ENCODE results near the gene PIEZO2.
"Not testable (repeated sequence)": the region's sequence is repeated elsewhere in the genome, so short reads cannot be mapped to it uniquely, and the experiment has no call there.

The PIEZO2 gene

GRCh38 chr18:11149441-11150270 is at the start of gene PIEZO2:
Gene PIEZO2 (minus strand): TSS chr18:11149569. CDS start chr18:11148588, 981 bp downstream.
- DNase-seq (ENCODE audit: low read depth) = peak; percentile 16
- peak within 1 kb of the TSS; percentile 45 for H3K4me3 ChIP-seq (ENCODE audit: low read depth, low read length)
- TF ChIP-seq CTCF (IDR thresholded peaks at IDR 0.05; ENCODE audit: low read depth, low read length, missing control alignments) = no peak
- in situ Hi-C loops (cut with HindIII; ENCODE audit: low sequenced_read_pairs) = loop anchor here (5.0 kb wide), 2 partner anchors 102 to 297 kb away; no protein-coding TSS in a partner anchor

GRCh38 chr18:11183637-11184036 is 34.3 kb upstream of the PIEZO2 start:
- no peak overlapping the region for H3K4me3 ChIP-seq (ENCODE audit: low read depth, low read length)
- no peak for TF ChIP-seq CTCF (IDR thresholded peaks at IDR 0.05; ENCODE audit: low read depth, low read length, missing control alignments)
- in situ Hi-C loops (cut with HindIII; ENCODE audit: low sequenced_read_pairs) = no loop called here
- peak; percentile 40 for DNase-seq (ENCODE audit: low read depth)

- in situ Hi-C loops (cut with HindIII; ENCODE audit: low sequenced_read_pairs); H3K4me3 ChIP-seq (ENCODE audit: low read depth, low read length); DNase-seq (ENCODE audit: low read depth): not testable (repeated sequence)
Observed at GRCh38 chr18:11181629-11182028, 32.3 kb upstream of the PIEZO2 start.

- no peak overlapping the region for H3K4me3 ChIP-seq (ENCODE audit: low read depth, low read length)
- in situ Hi-C loops (cut with HindIII; ENCODE audit: low sequenced_read_pairs) = no loop called here
- DNase-seq (ENCODE audit: low read depth) = peak; percentile 42
- TF ChIP-seq CTCF (IDR thresholded peaks at IDR 0.05; ENCODE audit: low read depth, low read length, missing control alignments) = no peak
Observed at GRCh38 chr18:11179959-11180519, 30.7 kb upstream of the PIEZO2 start.

GRCh38 chr18:11178951-11179549 is 29.7 kb upstream of the PIEZO2 start:
- DNase-seq (ENCODE audit: low read depth) = peak; percentile 55
- TF ChIP-seq CTCF (IDR thresholded peaks at IDR 0.05; ENCODE audit: low read depth, low read length, missing control alignments) = no peak
- in situ Hi-C loops (cut with HindIII; ENCODE audit: low sequenced_read_pairs) = no loop called here
- no peak overlapping the region for H3K4me3 ChIP-seq (ENCODE audit: low read depth, low read length)

- H3K4me3 ChIP-seq (ENCODE audit: low read depth, low read length) = no peak overlapping the region
- no peak for DNase-seq (ENCODE audit: low read depth)
- TF ChIP-seq CTCF (IDR thresholded peaks at IDR 0.05; ENCODE audit: low read depth, low read length, missing control alignments) = no peak
- in situ Hi-C loops (cut with HindIII; ENCODE audit: low sequenced_read_pairs) = no loop called here
Observed at GRCh38 chr18:11177382-11177781, 28.0 kb upstream of the PIEZO2 start.

- DNase-seq (ENCODE audit: low read depth) = no peak
- in situ Hi-C loops (cut with HindIII; ENCODE audit: low sequenced_read_pairs) = no loop called here
- TF ChIP-seq CTCF (IDR thresholded peaks at IDR 0.05; ENCODE audit: low read depth, low read length, missing control alignments) = no peak
- no peak overlapping the region for H3K4me3 ChIP-seq (ENCODE audit: low read depth, low read length)
Observed at GRCh38 chr18:11176481-11176881, 27.1 kb upstream of the PIEZO2 start.

All from astrocyte of the cerebellum (primary cell).